Superior temporal gyrus (tissue), 1 donor: ENCODE results near the gene CAMTA1.

Source experiments
- DNase-seq: peaks from one replicate; pipeline ENCODE4 v3.0.0-alpha.2; 2016; ENCODE audit errors: extremely low spot score

Gene CAMTA1

DNA sequence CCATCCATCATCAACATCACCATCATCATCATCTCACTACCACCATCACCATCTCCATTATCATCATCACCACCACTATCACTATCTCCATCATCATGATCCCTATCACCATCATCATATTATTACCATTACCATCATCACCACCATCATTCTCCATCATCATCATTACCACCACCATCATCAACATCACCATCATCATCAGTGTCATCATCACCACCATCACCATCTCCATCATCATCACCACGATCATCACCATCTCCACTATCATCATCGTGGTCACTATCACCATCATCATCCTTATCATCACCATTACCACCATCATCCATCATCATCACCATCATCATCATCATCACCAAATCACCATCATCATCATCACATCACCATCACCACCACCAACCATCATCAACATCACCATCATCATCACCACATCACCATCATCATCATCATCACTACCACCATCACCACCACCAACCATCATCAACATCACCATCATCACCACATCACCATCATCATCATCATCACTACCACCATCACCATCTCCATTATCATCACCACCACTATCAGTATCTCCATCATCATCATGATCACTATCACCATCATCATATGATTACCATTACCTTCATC lies 783.8 kb downstream of the CAMTA1 start:
- DNase-seq: no peak

DNA sequence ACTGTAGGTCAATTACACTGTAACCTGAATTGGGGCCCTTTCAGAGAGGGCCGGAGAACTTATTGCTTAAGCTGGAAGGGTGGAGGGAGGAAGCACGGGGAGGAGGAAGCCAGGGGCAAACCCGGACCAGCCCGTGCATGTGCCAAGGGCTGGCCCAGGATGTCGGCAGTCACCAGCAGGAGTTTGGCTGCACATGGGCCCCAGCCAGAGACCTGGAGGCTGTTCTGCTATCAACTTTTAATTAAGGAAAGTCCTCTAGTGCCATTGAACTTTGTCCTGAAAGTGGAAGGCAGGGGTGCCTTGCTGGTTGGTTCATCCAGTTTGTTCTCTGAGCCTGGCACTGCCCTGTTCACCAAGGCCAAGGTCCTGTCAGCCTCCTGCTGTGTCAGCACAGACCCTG lies 785.1 kb downstream of the CAMTA1 start:
- DNase-seq: no peak

DNA sequence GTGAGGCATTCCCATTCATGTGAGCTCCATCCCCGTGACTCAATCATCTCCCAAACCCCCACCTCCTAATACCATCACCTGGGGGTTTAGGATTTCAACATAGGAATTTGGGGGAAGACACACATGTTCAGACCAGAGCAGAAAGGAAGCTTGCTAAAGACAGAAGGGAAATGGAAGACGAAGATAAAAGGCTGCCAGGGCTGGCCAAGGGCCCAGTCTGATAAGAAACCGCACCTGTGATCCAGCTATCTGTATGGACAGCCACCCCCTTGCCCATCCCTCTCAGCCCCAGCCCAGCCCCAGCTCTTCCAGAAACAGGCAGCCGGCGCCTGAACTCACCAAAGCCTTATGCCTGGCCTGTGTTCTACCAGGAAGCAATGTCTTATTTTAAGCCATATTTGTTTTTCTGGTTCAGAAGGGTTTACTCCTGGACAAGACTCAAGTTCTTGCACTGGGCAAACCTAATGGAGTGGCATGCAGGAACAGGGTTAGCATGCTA lies 787.4 kb downstream of the CAMTA1 start:
- no peak for DNase-seq

- no peak for DNase-seq
These were observed 788.2 kb downstream of the CAMTA1 start for GRCh38 chr1:7573481-7573880.

DNA sequence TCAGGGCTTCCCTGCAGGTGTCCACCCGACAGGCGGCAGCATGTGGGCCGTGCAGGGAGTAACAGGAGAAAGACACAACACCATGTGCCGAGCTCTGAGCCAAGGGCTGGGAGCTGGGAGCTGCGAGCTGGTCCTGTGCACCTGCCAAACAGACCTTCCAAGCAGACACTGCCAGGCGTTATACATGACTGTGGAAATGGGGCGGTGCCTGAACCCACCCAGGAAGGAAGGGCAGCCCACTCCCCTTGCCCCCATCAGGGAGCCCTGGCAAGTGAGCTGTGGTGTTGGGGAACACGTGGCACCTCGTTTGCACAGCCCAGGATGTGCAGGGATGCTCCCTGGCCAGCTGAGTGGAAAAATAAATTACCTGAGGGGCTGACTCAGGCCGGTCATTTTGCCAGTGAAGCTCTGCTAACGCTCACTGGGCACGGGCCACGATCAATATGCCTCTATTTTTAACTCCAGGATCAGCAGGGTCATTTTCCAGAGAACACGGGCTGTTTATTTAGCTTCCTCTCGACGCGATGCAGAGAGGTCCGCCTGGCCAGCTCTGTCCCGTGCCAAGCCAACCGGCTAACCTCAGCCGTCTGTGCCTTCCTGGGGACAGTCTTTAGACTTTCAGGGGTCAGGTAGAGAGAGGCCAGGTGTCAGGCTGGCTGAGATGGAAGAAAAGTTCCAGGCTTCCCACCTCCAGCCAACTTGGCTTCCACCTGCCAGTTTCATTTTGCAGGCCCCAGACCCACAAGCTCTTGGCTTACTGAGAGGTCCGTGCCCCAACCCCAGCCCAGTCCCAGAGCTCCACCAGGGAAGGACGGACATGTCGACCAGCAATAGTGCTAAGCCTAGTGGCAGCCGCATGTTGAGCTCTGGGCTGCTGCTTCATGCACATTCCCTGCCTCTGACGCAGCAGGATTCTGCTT lies 789.1 kb downstream of the CAMTA1 start:
- DNase-seq: no peak

- no peak for DNase-seq
These were observed 789.8 kb downstream of the CAMTA1 start for GRCh38 chr1:7575041-7575400.

DNA sequence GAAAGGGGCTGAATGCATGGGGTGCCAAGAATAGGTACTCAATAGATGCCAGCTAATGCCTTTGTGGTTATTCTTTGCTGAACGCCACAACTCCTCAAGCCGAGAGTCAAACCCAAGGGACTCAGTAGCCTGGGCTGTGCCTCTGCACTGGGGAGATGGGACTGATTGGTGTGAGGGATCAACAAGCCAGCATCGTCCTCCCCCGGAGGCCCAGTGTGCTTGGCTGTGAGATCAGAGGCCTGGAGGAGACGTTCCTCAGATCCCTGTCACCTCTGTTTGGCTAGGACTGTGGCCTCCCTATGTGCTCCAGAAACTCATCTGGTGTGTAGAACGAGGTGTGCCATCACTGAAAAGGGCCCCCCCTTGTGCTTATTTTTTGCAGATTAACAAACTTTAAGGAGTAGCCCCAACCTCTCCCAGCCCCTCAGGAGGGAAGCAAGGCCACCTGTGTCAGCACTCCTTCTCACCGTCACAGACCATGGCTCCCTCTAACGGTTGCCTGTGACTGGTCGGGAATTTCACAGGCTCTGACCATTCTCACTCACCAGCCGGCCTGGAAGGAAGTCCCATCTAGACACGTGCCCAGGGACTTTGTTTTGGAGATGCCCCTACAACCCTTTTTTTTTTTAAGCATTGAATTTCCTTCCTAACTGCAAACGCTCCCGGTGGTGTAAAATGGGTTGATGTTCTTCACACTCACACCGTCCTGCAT lies 791.8 kb downstream of the CAMTA1 start:
- no peak for DNase-seq

DNA sequence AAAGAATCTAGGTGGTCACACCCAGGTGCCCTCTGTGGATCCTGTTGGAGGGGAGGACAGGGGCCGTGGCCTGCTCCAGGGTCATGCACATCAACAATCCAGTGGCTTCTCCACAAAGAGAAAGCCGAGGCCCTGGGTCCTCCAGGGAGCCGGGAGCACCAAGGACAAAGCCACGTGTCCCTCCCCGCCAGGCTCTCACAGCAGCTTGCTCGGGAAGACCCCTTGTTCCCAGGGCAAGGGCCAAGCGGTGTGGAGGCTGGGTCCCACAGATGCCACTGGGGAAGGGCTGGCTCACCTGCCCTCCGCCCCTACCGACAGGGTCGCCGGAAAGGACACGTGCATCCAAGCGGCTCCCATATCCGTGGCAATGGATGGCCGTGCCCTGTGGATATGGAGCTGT lies 793.0 kb downstream of the CAMTA1 start:
- no peak for DNase-seq

GRCh38 chr1:7579016-7579415 lies 793.8 kb downstream of the CAMTA1 start:
- DNase-seq: no peak

DNA sequence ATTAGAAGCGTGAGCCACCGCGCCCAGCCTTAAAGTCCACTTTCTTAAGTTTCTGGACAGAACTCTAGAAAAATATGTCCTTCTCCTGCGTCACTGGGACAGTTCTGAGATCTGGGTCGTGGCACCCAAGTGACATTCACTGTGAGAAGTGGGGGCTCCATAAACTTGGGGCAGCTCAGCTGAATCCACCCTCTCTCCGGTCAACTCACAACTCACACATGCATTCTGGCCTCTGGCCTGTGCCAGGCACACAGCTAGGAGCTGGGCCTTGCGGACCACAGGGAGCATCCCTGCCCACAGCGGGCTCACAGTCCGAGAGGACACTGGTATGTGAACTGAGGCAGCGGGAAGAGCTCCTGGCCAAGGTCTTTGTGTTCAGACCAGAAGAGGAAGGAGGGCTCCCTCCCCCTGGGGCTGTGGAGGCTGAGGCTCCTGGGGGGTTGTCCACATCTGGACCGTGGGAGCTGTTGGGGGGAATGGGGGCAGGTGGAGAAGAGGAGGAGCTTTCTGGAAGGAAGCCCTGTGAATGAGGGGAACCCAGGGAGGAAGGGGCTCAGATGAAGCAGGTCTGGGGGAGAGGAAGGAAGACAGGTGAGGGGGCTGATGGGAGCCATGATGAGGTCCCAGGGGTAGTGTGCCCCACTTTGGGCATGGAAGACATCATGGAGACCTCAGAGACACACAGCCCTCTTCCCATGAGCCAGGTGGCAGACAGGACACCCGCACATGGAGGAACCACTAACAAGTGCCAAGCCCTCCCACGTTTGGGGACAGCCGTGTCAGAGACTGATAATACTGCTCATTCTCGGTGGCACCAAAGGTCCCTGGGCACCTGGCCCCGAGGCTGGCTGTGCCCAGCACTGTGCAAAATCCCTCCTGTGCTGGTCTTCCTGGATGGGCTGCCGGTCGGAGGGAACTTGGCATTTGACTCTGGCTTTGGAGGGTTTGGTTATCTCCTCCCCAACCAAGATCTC lies 794.9 kb downstream of the CAMTA1 start:
- DNase-seq: no peak

- DNase-seq: no peak
These were observed 795.9 kb downstream of the CAMTA1 start for GRCh38 chr1:7580923-7581753.

GRCh38 chr1:7581754-7582459 lies 796.7 kb downstream of the CAMTA1 start:
- DNase-seq: peak; percentile 17

GRCh38 chr1:7582460-7582972 lies 797.3 kb downstream of the CAMTA1 start:
- DNase-seq: no peak

DNA sequence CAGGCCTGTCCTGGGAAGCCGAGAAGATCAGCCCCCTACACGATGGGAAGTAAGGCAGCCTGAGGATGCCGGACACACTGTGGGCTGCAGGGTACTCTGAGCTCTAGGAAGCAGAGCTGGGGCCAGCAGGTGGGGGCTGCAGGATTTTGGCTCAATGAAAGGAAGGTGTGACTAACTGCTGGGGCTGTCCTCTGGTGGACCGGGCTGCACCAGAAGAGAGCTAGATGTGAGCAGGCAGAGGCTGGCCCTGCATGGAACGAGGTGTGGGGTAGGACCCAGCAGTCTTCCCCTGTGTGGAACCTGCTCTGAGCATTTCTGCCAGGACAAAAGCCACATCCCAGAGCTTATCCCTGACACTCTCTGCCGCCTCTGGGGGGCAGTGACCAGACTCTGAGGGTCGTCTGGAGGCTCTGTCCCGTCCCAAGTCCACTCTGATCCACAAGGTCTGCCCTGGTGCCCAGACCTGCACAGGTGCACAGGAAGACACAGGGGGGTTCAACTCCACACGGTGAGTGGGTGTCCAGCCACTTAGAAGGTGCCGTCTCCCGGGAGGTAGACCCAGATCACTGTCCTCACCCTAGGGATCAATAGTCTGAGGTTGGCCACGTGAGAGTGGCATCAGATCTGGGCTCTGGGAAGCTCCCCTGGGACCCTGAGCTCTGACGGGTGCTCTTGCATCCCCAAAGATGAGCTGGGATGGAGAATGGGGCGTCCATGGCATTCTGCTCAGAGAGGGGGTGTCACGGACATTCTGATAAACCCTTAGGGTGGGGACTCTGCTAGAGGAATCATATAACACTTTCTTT lies 798.2 kb downstream of the CAMTA1 start:
- no peak for DNase-seq

DNA sequence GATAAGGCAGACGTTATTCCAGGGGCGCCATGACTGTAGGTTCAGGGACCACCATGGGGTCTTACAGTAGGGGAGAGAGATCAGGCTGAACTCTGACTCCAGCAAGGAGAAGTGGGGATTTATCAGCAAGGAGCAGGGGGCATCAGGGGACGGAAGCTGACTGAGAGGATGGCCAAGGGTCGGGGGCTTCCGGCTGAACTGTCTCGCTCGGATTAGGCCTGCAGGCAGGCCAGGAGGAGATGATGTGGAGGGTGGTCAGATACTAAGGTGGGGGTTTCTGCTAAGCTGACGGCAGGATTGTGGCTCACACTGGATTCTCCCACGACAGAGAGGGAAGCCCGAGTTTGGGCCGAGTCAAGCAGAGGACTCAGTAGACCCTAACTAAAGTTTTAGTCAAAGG lies 798.9 kb downstream of the CAMTA1 start:
- no peak for DNase-seq

DNA sequence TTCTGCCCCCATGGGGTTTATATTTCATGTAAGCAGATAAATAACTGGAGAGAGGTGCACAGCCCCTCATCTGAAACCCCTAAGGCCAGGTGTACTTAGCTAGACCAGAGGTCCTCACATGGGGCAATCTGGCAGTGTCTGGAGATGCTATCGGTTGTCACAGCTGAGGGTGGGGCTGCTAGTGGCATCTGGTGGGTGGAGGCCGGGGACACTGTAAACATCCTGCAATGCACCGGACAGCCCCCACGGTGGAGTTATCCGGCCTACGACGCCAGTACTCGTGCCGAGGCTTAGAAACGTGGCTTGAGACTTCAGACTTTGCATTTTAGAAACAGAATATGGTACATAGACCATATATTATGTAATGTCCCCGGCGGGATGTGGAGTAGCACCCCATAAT lies 799.4 kb downstream of the CAMTA1 start:
- DNase-seq: no peak

- DNase-seq: no peak
These were observed 800.1 kb downstream of the CAMTA1 start for GRCh38 chr1:7585216-7585907.
